22Rv1 (cell line): Measurements from ENCODE around the gene CALML6.

Experiments
- H3K27ac ChIP-seq: fragments of 450-650 bp; 2 replicates; pipeline ENCODE4 v1.5.1; 2017
- CTCF ChIP-seq: fragments of 450-650 bp; IDR thresholded peaks from 2 replicates; pipeline ENCODE4 v1.5.1; 2017; ENCODE audit warnings: mild to moderate bottlenecking
- ZFX ChIP-seq: fragments of 450-650 bp; IDR thresholded peaks from 2 replicates; pipeline ENCODE4 v1.6.1; 2017; ENCODE audit warnings: antibody characterized with exemption, borderline replicate concordance

CALML6 gene

GRCh38 chr1:1954831-1955441 is 39.9 kb downstream of the CALML6 start:
- TF ChIP-seq CTCF (0 out of 2 replicates have a peak, but pooled peaks have one; percentile 14), ZFX (no peak)
- H3K27ac ChIP-seq, result no peak overlapping the region

GRCh38 chr1:1955621-1956094 is 40.6 kb downstream of the CALML6 start:
- TF ChIP-seq ZFX, result no peak
- TF ChIP-seq CTCF, result no peak

GRCh38 chr1:1956101-1956500 is 41.0 kb downstream of the CALML6 start:
- H3K27ac ChIP-seq, result no peak overlapping the region
- TF ChIP-seq CTCF (no peak), ZFX (no peak)

More at GRCh38 chr1:1955621-1956094, 40.6 kb downstream of the CALML6 start:
- no peak overlapping the region for H3K27ac ChIP-seq

GRCh38 chr1:1956586-1957532 is 41.8 kb downstream of the CALML6 start:
- no peak overlapping the region for H3K27ac ChIP-seq
- TF ChIP-seq CTCF (no peak), ZFX (no peak)

GRCh38 chr1:1957533-1957961 is 42.5 kb downstream of the CALML6 start:
- TF ChIP-seq ZFX, result no peak
- no peak for TF ChIP-seq CTCF
- H3K27ac ChIP-seq, result no peak overlapping the region

- TF ChIP-seq ZFX (no peak), CTCF (no peak)
- H3K27ac ChIP-seq, result no peak overlapping the region
Observed at GRCh38 chr1:1958071-1958541, 43.0 kb downstream of the CALML6 start.
